ENCODE data around the gene KRTAP11-1.

Gene KRTAP11-1, protein sequence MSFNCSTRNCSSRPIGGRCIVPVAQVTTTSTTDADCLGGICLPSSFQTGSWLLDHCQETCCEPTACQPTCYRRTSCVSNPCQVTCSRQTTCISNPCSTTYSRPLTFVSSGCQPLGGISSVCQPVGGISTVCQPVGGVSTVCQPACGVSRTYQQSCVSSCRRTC

DNA sequence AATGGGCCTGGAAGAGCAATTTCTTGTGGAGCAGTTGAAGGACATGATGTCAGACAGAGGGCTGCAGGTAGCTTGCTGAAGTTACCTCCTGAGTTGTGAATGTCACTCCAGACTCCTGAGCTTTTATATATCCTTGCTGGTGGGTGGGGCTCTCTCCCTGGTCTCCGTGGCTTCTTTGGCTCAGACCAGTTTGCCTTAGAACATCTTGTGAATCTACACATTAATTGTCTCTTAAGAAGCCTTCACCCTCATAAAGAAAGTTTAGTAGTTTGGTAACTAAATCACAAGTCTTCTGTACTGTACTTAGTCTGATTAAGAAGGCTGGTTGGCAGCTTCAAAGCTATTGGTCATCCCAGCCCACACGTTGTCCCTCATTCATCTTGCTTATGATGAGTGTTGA, at the start of gene KRTAP11-1:
Gene KRTAP11-1, minus strand, starts transcription at position 101 of the 400 bp plus-strand sequence. Its CDS starts 56 bp downstream, at position 45.
- no peak for DNase-seq (ENCODE audit: low read depth)

DNA sequence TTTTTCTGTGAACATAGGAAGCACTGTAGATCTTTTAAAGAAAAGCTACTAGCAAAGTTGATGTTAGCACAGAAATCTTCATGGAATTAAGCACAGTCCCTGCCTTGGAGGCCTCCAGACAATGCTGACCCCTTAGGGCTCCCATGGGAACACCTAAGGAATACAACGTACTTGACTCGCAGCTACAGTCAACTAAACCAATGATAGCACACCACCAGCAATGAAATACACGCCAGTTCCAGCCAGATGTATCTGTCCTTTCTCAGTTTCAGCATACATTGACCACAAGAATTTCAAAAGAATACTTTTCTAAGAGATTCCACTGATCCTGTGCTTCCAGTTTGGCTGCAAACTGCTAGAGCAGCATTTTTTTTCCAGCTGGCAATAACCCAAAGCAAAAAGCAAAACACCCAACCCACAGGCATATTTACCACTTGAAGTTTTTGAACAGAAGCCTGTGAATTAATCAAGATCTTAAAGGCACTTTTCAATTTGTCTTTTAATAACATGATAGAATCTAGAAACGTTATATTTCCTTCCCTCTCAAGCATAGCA, 42.8 kb upstream of the KRTAP11-1 start:
- no peak for DNase-seq (ENCODE audit: low read depth)

DNA sequence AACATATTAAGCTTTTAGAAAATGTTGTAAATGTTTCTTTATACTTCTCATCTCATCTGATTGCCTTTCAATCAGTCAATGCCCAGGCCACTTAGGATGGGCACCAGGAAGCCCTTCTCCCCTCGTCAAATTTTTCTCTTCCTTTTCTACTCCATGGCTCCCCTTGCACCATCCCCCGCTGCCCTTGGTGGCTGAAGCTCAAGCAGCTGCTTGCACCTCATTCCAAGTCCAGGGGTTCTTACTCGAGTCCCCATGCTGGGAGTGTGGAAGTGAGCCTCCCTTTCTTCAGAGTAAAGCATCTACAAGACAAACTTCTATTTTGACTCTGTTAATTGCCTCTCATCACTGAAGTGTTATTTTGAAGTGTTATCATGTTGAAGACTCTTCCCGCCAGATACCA, 39.7 kb upstream of the KRTAP11-1 start:
- DNase-seq (ENCODE audit: low read depth) = no peak

DNA sequence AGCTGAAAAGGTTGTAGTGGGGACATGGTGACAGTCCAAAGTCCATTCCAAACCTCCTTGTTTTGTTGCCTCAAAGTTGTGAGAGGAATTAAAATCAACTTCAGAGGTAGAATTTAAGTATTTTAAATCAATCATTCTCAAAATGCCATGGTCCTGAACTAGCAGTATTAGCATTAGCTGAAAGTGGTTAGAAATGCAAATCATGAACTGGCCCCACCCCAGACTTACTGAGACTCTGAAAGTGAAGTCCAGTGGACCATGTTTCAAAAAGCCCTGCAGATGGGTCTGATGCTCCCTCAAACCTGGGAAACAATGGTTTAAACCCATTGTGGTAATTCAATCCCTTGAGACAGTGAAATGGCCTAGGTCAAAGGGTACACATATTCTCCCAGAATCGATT, 36.2 kb upstream of the KRTAP11-1 start:
- no peak for DNase-seq (ENCODE audit: low read depth)

DNA sequence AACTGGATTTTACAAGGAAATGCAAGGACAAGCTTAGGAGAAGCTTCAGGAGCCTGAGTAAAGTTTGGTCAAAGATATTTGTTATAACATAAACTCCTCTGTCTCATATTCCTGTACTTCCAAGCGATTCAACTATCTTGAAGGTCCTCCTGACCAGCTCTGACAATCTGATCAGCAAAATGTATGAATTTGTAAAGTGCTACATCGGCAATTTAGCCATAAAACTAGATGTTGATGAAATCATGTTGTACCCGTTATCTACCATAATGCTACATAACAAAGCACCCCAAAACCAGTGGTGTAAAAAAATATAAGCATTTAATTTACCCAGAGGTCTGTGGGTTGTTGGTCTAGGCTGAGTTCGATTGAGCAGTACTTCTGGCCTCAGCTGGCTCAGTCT, 19.5 kb upstream of the KRTAP11-1 start:
- no peak for DNase-seq (ENCODE audit: low read depth)

DNA sequence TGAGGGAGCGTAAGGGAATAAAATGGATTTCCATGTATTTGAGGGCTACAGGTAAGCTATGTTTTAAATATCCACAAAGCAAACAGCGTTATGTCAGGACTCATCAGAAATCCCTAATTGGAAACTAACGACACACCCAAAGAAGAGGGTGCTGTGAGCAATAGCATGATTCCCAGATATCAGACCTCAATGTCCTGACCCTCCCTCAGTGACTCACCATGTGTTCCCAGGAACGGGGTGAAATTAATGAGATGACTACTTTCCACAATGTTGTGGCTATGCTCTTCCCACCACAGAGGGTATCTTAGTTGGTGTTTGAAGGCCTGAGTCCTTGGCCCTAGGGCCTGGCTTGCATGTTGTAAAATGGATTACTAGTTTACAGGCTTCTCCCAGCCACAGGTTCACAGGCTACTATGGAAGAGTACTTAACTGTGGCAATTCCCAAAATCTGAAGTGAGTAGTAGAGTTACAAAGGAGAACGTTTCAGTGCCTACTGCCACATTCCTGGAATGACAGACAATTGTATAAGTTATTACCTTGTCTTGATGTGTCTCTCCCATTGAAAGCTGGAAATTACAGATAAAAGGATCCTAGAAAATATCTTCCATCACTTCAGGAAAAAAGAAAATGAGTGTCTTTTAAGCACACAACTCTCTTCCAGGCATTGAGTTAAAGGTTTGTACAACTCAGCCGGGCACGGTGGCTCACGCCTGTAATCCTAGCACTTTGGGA, 1.7 kb upstream of the KRTAP11-1 start:
- no peak for DNase-seq (ENCODE audit: low read depth)

DNA sequence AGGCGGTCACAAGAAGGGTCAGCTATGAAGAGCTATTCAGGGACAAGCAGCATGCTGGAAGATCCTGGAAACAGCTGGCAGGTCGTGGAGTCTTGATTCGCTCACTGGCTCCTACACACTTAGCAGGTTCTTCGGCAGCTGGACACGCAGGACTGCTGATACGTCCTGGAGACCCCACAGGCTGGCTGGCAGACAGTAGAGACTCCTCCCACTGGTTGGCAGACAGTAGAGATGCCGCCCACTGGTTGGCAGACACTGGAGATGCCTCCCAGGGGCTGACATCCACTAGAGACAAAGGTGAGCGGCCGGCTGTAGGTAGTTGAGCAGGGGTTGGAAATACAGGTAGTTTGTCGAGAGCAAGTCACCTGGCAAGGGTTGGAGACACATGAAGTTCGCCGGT, 466 bp downstream of the KRTAP11-1 start:
- DNase-seq (ENCODE audit: low read depth) = no peak

DNA sequence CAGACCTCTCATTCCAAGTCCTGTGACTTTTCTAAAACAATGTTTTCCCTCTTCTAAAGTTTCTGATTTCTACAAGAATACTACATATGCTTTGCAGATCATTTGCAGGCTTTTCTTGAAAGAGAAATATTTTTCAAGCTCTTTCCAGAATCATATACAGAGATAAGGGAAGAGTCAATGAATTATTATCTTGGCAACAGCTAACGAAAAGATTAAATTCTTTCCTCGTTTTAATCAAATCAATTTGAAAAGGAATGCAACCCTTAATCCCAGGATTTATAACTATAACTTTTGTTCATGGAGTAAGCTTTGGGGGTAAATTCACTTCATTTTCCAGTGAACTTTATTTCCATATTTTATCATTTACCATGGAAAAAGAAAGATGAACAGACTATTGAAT, 6.9 kb downstream of the KRTAP11-1 start:
- DNase-seq (ENCODE audit: low read depth) = no peak

DNA sequence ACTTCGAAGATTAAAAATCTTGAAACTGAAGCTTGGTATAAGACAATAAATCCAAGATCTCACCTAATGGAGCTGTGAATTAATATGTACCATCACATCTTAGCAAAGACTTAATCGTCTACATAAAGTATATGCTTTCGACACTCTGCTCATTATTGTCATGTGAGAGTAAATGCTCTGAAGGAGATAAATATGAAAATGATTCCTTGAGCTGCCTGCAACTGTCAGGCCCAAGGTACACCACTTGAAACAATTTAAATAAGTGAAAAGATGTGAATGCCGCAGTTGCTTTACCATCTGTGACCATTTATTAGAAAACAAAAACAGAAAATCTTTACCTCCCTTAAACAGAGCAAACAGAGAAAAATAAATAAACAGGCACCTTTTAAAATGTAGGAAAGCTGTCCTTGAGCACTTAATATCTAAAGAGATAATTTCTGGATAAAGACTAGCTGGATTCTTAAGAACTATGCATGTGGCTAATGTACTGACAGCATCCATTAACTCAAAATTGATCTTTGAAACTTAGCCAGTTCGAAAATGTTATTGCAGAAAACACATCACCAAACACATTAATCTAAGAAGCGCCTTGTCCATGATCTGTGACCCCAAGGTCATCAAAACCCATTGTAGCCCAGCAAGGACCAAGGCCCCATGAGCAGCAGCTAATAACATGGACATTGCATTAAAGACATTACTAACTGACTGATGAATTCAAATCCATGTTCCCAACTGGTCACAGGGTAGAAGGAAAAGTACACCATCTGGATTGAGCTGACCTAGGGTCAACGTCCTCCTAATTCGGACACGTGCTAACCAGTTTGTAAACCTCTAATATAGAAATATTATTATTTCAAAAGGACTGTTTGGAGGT, 33.5 kb downstream of the KRTAP11-1 start:
- no peak for DNase-seq (ENCODE audit: low read depth)

DNA sequence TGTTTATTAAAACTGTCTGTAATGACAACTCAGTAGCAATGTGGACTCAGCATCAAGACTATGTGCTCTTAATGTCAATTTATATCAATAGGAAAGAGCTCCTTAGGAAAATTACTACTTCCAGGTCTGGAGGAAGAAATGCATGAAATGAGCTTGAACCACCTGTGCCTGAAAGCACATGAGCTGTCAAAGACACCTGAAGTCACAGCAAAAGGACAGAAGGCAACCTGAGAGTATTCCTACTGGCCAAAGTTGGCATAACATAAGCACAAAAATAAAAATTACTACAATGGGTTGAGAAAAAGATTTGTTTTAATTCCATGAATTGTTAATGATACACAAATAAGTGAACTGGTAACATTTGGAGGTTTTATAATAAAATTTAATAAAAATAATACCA, 38.4 kb downstream of the KRTAP11-1 start:
- DNase-seq (ENCODE audit: low read depth) = no peak

DNA sequence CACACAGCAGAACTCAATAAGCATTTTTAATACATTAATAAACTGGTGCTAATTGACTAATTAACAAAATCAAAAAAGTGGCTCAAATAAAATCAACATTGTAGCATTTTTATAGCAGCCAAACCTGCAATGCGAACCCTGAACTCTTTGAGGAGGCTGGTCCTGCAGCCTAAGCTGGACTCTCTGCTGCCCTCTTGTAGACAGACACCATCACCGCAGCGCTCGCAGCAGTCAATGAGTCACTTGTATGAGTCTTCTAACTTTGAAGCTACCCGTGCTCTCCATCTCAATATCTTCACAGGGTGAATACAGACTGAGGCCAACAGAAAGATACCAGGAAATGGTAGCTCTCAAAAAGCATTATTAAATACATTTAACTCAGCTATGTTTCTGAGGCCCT, 42.1 kb downstream of the KRTAP11-1 start:
- DNase-seq (ENCODE audit: low read depth) = no peak

DNA sequence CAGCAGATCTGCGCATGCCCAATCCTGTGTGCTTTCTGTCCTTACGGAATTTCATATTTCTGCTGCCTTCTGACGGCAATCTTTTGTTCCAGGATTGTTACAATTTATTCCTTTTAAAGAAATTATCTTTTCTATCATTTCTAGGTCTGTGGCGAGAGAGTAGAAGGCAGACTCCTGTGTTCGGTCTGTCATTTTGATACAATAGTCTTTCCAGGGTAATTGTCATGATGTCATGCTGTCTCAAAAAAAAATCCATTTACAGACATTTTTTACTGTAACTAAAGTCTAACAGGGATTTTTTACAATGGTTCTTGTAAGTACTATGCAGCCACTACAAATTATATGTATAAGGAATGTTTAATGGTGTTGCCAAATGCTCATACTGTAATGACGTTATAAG, 42.8 kb downstream of the KRTAP11-1 start:
- DNase-seq (ENCODE audit: low read depth) = no peak

DNA sequence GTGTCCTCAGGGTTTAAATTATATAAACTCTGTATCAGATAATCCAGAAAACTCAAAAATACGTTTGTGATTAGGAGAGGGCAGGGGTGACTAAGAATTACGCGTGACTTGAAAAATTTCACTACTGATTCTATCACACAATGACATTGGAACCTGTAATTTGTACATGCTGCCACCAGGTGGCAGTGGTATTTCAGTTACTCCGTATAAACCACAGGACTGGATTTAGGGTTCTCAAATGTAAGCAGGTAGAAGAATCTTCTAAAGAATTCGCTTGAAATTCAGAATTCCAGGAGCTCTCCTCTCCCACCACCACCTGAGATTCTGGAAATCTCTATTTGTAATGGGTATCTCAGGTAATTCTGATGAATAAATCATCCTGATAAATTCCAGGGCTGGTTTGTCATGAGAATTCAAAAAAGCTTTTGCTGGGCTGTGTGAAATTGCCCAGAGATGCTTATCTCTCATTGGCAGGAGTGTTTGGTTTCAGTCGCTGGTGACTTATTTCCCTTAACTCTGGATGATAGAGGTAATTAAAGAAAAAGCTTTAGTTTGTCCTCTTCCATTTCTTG, 50.1 kb downstream of the KRTAP11-1 start:
- DNase-seq (ENCODE audit: low read depth) = peak; percentile 37
